ENCODE data around the gene ASTL. TPM values are rescaled to one million over a fixed set of nuclear protein-coding genes. Genes with fewer than 3 reads are reported as not detected.

ASTL gene
- total and polyA plus RNA-seq, 2 of the 13 experiments (the other 11 are each of a cell fraction or from before 2014, with no cell fraction given), result not detected

DNA sequence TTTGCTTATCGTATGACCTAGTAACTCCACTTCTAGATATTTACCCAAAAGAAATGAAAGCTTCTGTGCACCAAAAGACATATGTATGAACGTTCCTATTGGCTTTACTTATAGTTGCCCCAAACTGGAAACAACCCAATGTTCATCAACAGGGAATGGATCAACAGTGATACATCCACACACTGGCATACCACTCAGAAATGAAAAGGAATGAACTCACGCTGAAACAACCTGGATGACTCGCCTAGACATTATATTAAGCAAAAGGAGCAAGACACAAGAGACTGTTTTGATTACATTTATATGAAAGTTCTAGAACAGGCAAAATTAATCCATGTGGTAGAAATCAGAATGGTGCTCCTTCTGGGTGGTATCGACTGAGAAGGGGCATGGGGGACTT, 40.9 kb downstream of the ASTL start:
- no peak overlapping the region for H3K27ac ChIP-seq (ENCODE audit: extremely low read length, insufficient read depth, low read length)
- CTCF ChIA-PET (ENCODE audit: low intra/inter-chr PET ratio, low total read pairs), result no interaction called here
- no peak overlapping the region for H2AFZ ChIP-seq (ENCODE audit: low read length)
- POLR2A ChIA-PET, result no interaction called here
- DNase-seq (ENCODE audit: low spot score) (no peak), ATAC-seq (no peak), FAIRE-seq (peak; percentile 37)
- TF ChIP-seq MIXL1 (CRISPR knock-in tag; IDR thresholded peaks at IDR 0.05), result no peak
- TF ChIP-seq, protein P1, sequence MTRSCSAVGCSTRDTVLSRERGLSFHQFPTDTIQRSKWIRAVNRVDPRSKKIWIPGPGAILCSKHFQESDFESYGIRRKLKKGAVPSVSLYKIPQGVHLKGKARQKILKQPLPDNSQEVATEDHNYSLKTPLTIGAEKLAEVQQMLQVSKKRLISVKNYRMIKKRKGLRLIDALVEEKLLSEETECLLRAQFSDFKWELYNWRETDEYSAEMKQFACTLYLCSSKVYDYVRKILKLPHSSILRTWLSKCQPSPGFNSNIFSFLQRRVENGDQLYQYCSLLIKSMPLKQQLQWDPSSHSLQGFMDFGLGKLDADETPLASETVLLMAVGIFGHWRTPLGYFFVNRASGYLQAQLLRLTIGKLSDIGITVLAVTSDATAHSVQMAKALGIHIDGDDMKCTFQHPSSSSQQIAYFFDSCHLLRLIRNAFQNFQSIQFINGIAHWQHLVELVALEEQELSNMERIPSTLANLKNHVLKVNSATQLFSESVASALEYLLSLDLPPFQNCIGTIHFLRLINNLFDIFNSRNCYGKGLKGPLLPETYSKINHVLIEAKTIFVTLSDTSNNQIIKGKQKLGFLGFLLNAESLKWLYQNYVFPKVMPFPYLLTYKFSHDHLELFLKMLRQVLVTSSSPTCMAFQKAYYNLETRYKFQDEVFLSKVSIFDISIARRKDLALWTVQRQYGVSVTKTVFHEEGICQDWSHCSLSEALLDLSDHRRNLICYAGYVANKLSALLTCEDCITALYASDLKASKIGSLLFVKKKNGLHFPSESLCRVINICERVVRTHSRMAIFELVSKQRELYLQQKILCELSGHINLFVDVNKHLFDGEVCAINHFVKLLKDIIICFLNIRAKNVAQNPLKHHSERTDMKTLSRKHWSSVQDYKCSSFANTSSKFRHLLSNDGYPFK (CRISPR knock-in tag; IDR thresholded peaks at IDR 0.05; ENCODE audit: borderline replicate concordance), result no peak
- TF ChIP-seq, protein P2, sequence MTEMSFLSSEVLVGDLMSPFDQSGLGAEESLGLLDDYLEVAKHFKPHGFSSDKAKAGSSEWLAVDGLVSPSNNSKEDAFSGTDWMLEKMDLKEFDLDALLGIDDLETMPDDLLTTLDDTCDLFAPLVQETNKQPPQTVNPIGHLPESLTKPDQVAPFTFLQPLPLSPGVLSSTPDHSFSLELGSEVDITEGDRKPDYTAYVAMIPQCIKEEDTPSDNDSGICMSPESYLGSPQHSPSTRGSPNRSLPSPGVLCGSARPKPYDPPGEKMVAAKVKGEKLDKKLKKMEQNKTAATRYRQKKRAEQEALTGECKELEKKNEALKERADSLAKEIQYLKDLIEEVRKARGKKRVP (CRISPR knock-in tag; IDR thresholded peaks at IDR 0.05), result no peak
- TF ChIP-seq YEATS4 (CRISPR knock-in tag; IDR thresholded peaks at IDR 0.05; ENCODE audit: borderline replicate concordance), result no peak
- no peaks in the 10 kb centered on the region for H3K79me2 ChIP-seq (ENCODE audit: insufficient read depth, low read length)
- H3K4me2 ChIP-seq (ENCODE audit: low read depth, low read length), result no peak overlapping the region
- H3K4me3 ChIP-seq (replicated peaks in 1 of 3; ENCODE audit: insufficient read depth in 1 of 3, low read depth in 2 of 3, low read length in 3 of 3), result no peak overlapping the region
- H3K9ac ChIP-seq (ENCODE audit: insufficient read depth, low read depth, low read length), result no peak overlapping the region
- WGBS (ENCODE audit: low lambda C conversion rate), result 28% methylated on average over 5 of the region's 5 CpGs
- no peaks in the 10 kb centered on the region for H3K36me3 ChIP-seq (replicated peaks in 1 of 2; ENCODE audit: control insufficient read depth in 1 of 2, insufficient read depth in 2 of 2, low read length in 2 of 2)
- H3K4me1 ChIP-seq (ENCODE audit: insufficient read depth, low read length), result no peaks in the 10 kb centered on the region
- intact Hi-C loops (cut with micrococcal nuclease; ENCODE audit: unreplicated experiment), result no loop called here
- H4K20me1 ChIP-seq (ENCODE audit: insufficient read depth, low read length), result no peaks in the 10 kb centered on the region
- peaks cover 0 to 22% of the 10 kb centered on the region in 2 experiments; a peak in 4 of 5 replicates for H3K27me3 ChIP-seq (ENCODE audit: control insufficient read depth in 1 of 2, insufficient read depth in 2 of 2, low read length in 2 of 2)
- H3K9me3 ChIP-seq (ENCODE audit: low read length), result no peaks in the 10 kb centered on the region
- in situ Hi-C loops (cut with HindIII; ENCODE audit: extremely low pct_ligation_motif_present, low pct_unique_long_range_greater_than_20kb), result no loop called here
- no TSS peak for BruUV-seq (replicated peaks)
